BE2C (cell line): ENCODE measurements around the gene MGAT4B.
A peak's percentile ranks its signal among the peaks of the same experiment; 100 is the strongest.

Experiments
- DNase-seq: peaks from one replicate; pipeline ENCODE4 v3.0.0-alpha.2; 2020
- H3K27me3 ChIP-seq: fragments of 250-450 bp; sonication (Bioruptor Pico); 2 replicates; pipeline ENCODE4 v1.5.1; 2020; ENCODE audit warnings: mild to moderate bottlenecking
- H3K36me3 ChIP-seq: fragments of 250-450 bp; sonication (Bioruptor Pico); 2 replicates; pipeline ENCODE4 v1.5.1; 2020; ENCODE audit warnings: mild to moderate bottlenecking
- H3K4me1 ChIP-seq: fragments of 250-450 bp; sonication (Bioruptor Pico); 2 replicates; pipeline ENCODE4 v1.5.1; 2020
- H3K4me3 ChIP-seq: 2 replicates; pipeline ENCODE4 v1.5.1; 2011; ENCODE audit warnings: low read depth, low read length
- H3K9me3 ChIP-seq: fragments of 250-450 bp; sonication (Bioruptor Pico); 2 replicates; pipeline ENCODE4 v1.5.1; 2020
- TF ChIP-seq, protein P1 (sequence below): IDR thresholded peaks from 2 replicates; pipeline ENCODE4 v1.5.1; 2012; ENCODE audit warnings: mild to moderate bottlenecking, low read depth, low read length

Gene MGAT4B

GRCh38 chr5:179801304-179802206 lies 5.1 kb downstream of the MGAT4B start:
- no peak overlapping the region for H3K4me3 ChIP-seq
- DNase-seq = peak; percentile 91
- H3K9me3 ChIP-seq = no peaks in the 10 kb centered on the region
- no peaks in the 10 kb centered on the region for H3K27me3 ChIP-seq
- H3K4me1 ChIP-seq = no peaks in the 10 kb centered on the region; the same call in 1 of the 2 replicates
- TF ChIP-seq, protein P1, sequence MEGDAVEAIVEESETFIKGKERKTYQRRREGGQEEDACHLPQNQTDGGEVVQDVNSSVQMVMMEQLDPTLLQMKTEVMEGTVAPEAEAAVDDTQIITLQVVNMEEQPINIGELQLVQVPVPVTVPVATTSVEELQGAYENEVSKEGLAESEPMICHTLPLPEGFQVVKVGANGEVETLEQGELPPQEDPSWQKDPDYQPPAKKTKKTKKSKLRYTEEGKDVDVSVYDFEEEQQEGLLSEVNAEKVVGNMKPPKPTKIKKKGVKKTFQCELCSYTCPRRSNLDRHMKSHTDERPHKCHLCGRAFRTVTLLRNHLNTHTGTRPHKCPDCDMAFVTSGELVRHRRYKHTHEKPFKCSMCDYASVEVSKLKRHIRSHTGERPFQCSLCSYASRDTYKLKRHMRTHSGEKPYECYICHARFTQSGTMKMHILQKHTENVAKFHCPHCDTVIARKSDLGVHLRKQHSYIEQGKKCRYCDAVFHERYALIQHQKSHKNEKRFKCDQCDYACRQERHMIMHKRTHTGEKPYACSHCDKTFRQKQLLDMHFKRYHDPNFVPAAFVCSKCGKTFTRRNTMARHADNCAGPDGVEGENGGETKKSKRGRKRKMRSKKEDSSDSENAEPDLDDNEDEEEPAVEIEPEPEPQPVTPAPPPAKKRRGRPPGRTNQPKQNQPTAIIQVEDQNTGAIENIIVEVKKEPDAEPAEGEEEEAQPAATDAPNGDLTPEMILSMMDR = peak; percentile 92
- H3K36me3 ChIP-seq = peaks cover 11% of the 10 kb centered on the region

DNA sequence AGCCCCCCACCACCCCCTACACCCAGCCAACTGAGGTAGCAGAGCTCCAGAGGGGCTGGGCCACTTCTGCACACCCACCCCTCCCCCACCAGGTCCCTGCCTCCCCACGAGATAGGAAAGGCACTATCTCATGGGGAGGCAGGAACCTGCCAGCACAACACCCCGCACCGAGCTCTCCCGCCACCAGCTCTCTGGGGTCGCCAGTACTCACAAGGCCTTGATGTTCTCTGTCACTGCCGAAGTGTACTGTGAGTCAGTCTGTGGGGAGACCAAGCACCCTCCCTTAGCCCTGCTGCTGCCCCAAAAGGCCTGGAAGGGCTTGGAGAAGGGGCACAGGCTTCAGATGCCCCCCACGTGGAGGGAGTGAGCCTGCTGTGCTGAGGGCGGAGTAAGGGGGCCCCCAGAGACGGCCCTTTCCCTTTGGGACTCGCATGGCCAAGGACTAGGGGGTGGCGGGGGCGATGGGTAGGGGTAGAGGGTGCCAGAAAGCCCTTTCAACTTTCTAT lies 5.9 kb downstream of the MGAT4B start:
- Histone ChIP-seq H3K9me3 (no peaks in the 10 kb centered on the region), H3K27me3 (no peaks in the 10 kb centered on the region), H3K4me3 (no peak overlapping the region), H3K4me1 (no peaks in the 10 kb centered on the region; the same call in 1 of the 2 replicates), H3K36me3 (peaks cover 11% of the 10 kb centered on the region)
- TF ChIP-seq, protein P1 = no peak
- DNase-seq = no peak

GRCh38 chr5:179800071-179800695 lies 6.5 kb downstream of the MGAT4B start:
- Histone ChIP-seq H3K4me1 (no peaks in the 10 kb centered on the region), H3K27me3 (no peaks in the 10 kb centered on the region), H3K9me3 (no peaks in the 10 kb centered on the region), H3K36me3 (peaks cover 11% of the 10 kb centered on the region), H3K4me3 (no peak overlapping the region)
- TF ChIP-seq, protein P1 = no peak
- no peak for DNase-seq

DNA sequence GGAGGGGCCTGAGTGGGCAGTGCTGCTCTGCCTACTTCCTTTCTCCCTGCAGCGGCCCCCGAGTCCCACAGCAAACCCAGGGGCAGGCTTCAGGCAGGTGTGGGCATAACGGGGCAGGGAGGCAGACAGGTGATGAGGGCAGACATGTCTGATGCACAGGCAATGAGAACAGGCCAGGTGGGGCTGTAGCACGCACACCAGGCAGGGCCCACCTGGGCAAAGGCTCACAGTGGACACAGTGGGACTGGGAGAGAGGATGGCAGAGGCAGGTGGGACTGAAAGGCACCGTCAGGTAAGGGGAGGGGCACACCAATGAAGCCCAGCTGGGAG lies 7.1 kb downstream of the MGAT4B start:
- DNase-seq = no peak
- H3K27me3 ChIP-seq = no peaks in the 10 kb centered on the region

GRCh38 chr5:179798771-179799643 lies 7.7 kb downstream of the MGAT4B start:
- TF ChIP-seq, protein P1 = no peak
- Histone ChIP-seq H3K36me3 (peaks cover 11% of the 10 kb centered on the region), H3K4me1 (no peaks in the 10 kb centered on the region), H3K27me3 (no peaks in the 10 kb centered on the region), H3K9me3 (no peaks in the 10 kb centered on the region), H3K4me3 (no peak overlapping the region)
- DNase-seq = no peak

More for the DNA sequence above, 7.1 kb downstream of the MGAT4B start:
- Histone ChIP-seq H3K9me3 (no peaks in the 10 kb centered on the region), H3K4me3 (no peak overlapping the region), H3K4me1 (no peaks in the 10 kb centered on the region), H3K36me3 (peaks cover 11% of the 10 kb centered on the region)
- TF ChIP-seq, protein P1 = no peak
